GM12878 (cell line): ENCODE measurements around the gene MAGI2. TPM values are rescaled to one million over a fixed set of nuclear protein-coding genes. Genes with fewer than 3 reads are reported as not detected.

Experiments used
- ATAC-seq: fragments of 200-7000 bp; cut with Tn5 transposase; 3 replicates; pipeline ENCODE4 v1.9.1; 2020; ENCODE audit warnings: mild to moderate bottlenecking, moderate library complexity
- BruUV-seq: library from RNA; stranded (reverse); fragments of 400-500 nt; replicated peaks from 2 replicates; lab custom pipeline; 2021; lab: Mats Ljungman, UMichigan
- CTCF ChIA-PET: fragments of 300-600 bp; sonication (Branson Sonifier 250); formaldehyde crosslinking; extraction: SDS; loops from one replicate; lab custom pipeline; 2021; ENCODE audit warnings: inconsistent platforms; lab: Yijun Ruan, JAX
- POLR2A ChIA-PET: fragments of 350-600 bp; formaldehyde crosslinking; extraction: SDS; loops from one replicate; lab custom pipeline; 2021; ENCODE audit warnings: inconsistent platforms; lab: Charles Lee
- RAD21 ChIA-PET: fragments of 300-600 bp; sonication (Branson Sonifier 250); formaldehyde crosslinking; loops from one replicate; lab custom pipeline; 2023; ENCODE audit warnings: antibody characterized with exemption; ENCODE audit not compliant: unreplicated experiment; lab: Charles Lee
- SMC1A ChIA-PET: fragments of 300-600 bp; sonication (Branson Sonifier 250); formaldehyde crosslinking; loops from one replicate; lab custom pipeline; 2023; ENCODE audit not compliant: unreplicated experiment, uncharacterized antibody; lab: Charles Lee
- DNase-seq: peaks from one replicate; pipeline ENCODE4 v3.0.0-alpha.2; 2011; ENCODE audit warnings: low read depth, low spot score
- FAIRE-seq: peaks from 3 replicates; lab custom pipeline; 2011; peaks lifted over from hg19 to GRCh38; lab: Jason Lieb, UNC
- H2AFZ ChIP-seq: 2 replicates; pipeline ENCODE4 v1.6.0; 2011; ENCODE audit warnings: low read depth, low read length, control low read depth; ENCODE audit not compliant: control insufficient read depth
- H3K27ac ChIP-seq: 2 replicates; pipeline ENCODE4 v1.5.1; 2011; ENCODE audit warnings: control low read depth; ENCODE audit not compliant: control insufficient read depth, insufficient read depth
- H3K27me3 ChIP-seq, 2 experiments: replicated peaks in 1 of 2; 2 replicates each; pipeline versions ENCODE4 v1.6.0 to v1.6.1; 2011; ENCODE audit warnings: low read length in 1 of 2; ENCODE audit not compliant: control insufficient read depth in 2 of 2, insufficient read depth in 2 of 2
- H3K36me3 ChIP-seq, 2 experiments: 2 replicates each; pipeline ENCODE4 v1.5.1; 2011; ENCODE audit warnings: low read length in 1 of 2; ENCODE audit not compliant: control insufficient read depth in 2 of 2, insufficient read depth in 2 of 2
- H3K4me1 ChIP-seq: 2 replicates; pipeline ENCODE4 v1.6.1; 2011; ENCODE audit warnings: mild to moderate bottlenecking, low read length, moderate library complexity, mixed read lengths; ENCODE audit not compliant: control insufficient read depth, insufficient read depth
- H3K4me2 ChIP-seq: 2 replicates; pipeline ENCODE4 v1.6.0; 2011; ENCODE audit warnings: control low read depth; ENCODE audit not compliant: control insufficient read depth, insufficient read depth
- H3K4me3 ChIP-seq: fragments of 200-600 bp; sonication (generic); 2 replicates; pipeline ENCODE4 v1.5.1; 2016
- H3K79me2 ChIP-seq: 2 replicates; pipeline ENCODE4 v1.6.0; 2011; ENCODE audit warnings: low read length; ENCODE audit not compliant: control insufficient read depth, insufficient read depth
- H3K9ac ChIP-seq: 2 replicates; pipeline ENCODE4 v1.8.0; 2011; ENCODE audit warnings: low read length, control low read depth, mixed read lengths; ENCODE audit not compliant: control insufficient read depth, insufficient read depth
- H3K9me3 ChIP-seq: replicated peaks from 3 replicates; pipeline ENCODE4 v1.5.1; 2011; ENCODE audit warnings: mild to moderate bottlenecking, low read length; ENCODE audit not compliant: control insufficient read depth, insufficient read depth
- H4K20me1 ChIP-seq: 2 replicates; pipeline ENCODE4 v1.6.0; 2011; ENCODE audit not compliant: control insufficient read depth, insufficient read depth
- E4F1 ChIP-seq: fragments of 450-650 bp; IDR thresholded peaks from 2 replicates; pipeline ENCODE4 v1.6.1; 2018; ENCODE audit warnings: borderline replicate concordance, mild to moderate bottlenecking; ENCODE audit not compliant: partially characterized antibody
- GABPA ChIP-seq: IDR thresholded peaks from 2 replicates; pipeline ENCODE4 v1.6.1; 2014; ENCODE audit warnings: antibody characterized with exemption, low read depth, mild to moderate bottlenecking, inconsistent platforms
- HDAC6 ChIP-seq: fragments of 200-600 bp; sonication (generic); IDR thresholded peaks from one replicate; pipeline ENCODE4 v1.8.0; 2017; ENCODE audit warnings: antibody characterized with exemption; ENCODE audit not compliant: unreplicated experiment
- MEF2B ChIP-seq: fragments of 450-650 bp; IDR thresholded peaks from 2 replicates; pipeline ENCODE4 v1.6.1; 2018; ENCODE audit warnings: mild to moderate bottlenecking, moderate library complexity; ENCODE audit not compliant: partially characterized antibody, poor library complexity, severe bottlenecking
- NRF1 ChIP-seq: conservative IDR thresholded peaks from 2 replicates; pipeline ENCODE4 v1.6.1; 2011; ENCODE audit warnings: mild to moderate bottlenecking, low read depth, low read length, improper control_type of control experiment
- PKNOX1 ChIP-seq: fragments of 450-650 bp; IDR thresholded peaks from 2 replicates; pipeline ENCODE4 v1.6.1; 2016; ENCODE audit warnings: mild to moderate bottlenecking
- PRDM15 ChIP-seq: fragments of 450-650 bp; formaldehyde crosslinking; IDR thresholded peaks from 2 replicates; pipeline ENCODE4 v1.4.0; 2020; ENCODE audit warnings: mild to moderate bottlenecking, moderate library complexity
- RELB ChIP-seq: fragments of 450-650 bp; IDR thresholded peaks from 2 replicates; pipeline ENCODE4 v1.6.1; 2017; ENCODE audit warnings: low read depth, mild to moderate bottlenecking, moderate library complexity
- TARDBP ChIP-seq: IDR thresholded peaks from 2 replicates; pipeline ENCODE4 v1.6.1; 2016; ENCODE audit warnings: borderline replicate concordance
- TCF12 ChIP-seq: IDR thresholded peaks from 2 replicates; pipeline ENCODE4 v1.6.1; 2011; ENCODE audit warnings: low read depth, mild to moderate bottlenecking, low read length
- in situ Hi-C: fragments of 300-500 bp; cut with MboI; formaldehyde crosslinking; loops from 9 replicates; pipeline ENCODE4 v1.14.3; 2018; ENCODE audit warnings: mixed read lengths
- intact Hi-C: fragments of 100-400 bp; cut with micrococcal nuclease; formaldehyde crosslinking; loops from one replicate; pipeline ENCODE4 v1.14.2; 2022; ENCODE audit not compliant: unreplicated experiment
- polyA plus RNA-seq, 11 experiments: library from polyadenylated mRNA; depleted of rRNA in 4 of 11; unstranded in 6 of 11; stranded (reverse) in 5 of 11; fragments of >200 nt; fragmentation: Nextera tagmentation in 4 of 11; fragmentation: Illumina TruSeq in 1 of 11; extraction: Ambion mirVana in 4 of 11; extraction: Trizol in 1 of 11; gene quantifications; 1 replicate in 1 of 11; 2 replicates in 10 of 11; pipeline versions ENCODE4 v1.2.1 to v1.2.3, GENCODE V29; 2011 to 2016; ENCODE audit warnings: inconsistent platforms in 2 of 11, missing spikeins in 2 of 11, low read depth in 1 of 11
- total RNA-seq, 4 experiments: library from RNA; depleted of rRNA in 3 of 4; stranded (reverse); fragments of >200 nt in 3 of 4; fragmentation: Illumina TruSeq in 1 of 4; extraction: Trizol in 1 of 4; gene quantifications; 2 replicates each; pipeline versions ENCODE4 v1.2.1 to v1.2.3, GENCODE V29; 2013 to 2021
- TF ChIP-seq, protein P1 (sequence below): fragments of 450-650 bp; IDR thresholded peaks from 2 replicates; pipeline ENCODE4 v1.6.1; 2016; ENCODE audit warnings: mild to moderate bottlenecking

The MAGI2 gene
- total and polyA plus RNA-seq, 10 of the 15 experiments (the other 5 are each of a cell fraction or from before 2014, with no cell fraction given) = 0.01 to 0.31 (median 0.05) TPM; not detected in 2

DNA sequence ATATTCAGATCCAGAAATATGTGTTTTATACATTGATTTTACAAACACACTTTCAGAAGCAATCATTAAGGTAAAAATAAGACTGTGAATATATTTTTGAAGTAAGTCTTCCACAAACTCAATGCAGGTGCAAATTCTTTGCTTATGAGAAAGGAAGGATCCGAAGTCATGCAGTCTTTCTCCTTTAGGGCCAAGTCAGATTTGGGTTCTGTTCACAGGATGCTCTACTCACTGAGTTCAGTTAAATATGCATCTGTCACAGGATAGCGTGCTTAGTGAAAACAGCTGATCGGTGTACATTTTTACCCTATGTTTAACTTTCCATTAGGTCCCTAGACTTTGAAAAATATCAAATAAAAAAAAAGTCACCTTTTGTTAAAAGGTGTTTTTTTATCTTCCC, 1046.4 kb downstream of the MAGI2 start (continued):
- TF ChIP-seq RELB (no peak), GABPA (no peak), E4F1 (no peak), TARDBP (no peak)
- TF ChIP-seq, protein P1, sequence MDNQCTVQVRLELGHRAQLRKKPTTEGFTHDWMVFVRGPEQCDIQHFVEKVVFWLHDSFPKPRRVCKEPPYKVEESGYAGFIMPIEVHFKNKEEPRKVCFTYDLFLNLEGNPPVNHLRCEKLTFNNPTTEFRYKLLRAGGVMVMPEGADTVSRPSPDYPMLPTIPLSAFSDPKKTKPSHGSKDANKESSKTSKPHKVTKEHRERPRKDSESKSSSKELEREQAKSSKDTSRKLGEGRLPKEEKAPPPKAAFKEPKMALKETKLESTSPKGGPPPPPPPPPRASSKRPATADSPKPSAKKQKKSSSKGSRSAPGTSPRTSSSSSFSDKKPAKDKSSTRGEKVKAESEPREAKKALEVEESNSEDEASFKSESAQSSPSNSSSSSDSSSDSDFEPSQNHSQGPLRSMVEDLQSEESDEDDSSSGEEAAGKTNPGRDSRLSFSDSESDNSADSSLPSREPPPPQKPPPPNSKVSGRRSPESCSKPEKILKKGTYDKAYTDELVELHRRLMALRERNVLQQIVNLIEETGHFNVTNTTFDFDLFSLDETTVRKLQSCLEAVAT = no peak

GRCh38 chr7:78406531-78406930, 1046.9 kb downstream of the MAGI2 start:
- no peak for ATAC-seq
- Histone ChIP-seq H3K4me2 (no peak overlapping the region), H3K9ac (no peak overlapping the region), H3K9me3 (no peaks in the 10 kb centered on the region), H3K27me3 (no peaks in the 10 kb centered on the region), H3K4me1 (no peaks in the 10 kb centered on the region), H4K20me1 (no peaks in the 10 kb centered on the region), H3K36me3 (no peaks in the 10 kb centered on the region), H2AFZ (no peak overlapping the region), H3K4me3 (no peak overlapping the region), H3K79me2 (no peaks in the 10 kb centered on the region), H3K27ac (no peak overlapping the region)
- FAIRE-seq = no peak
- CTCF ChIA-PET = interaction anchor here (0.6 kb wide), 1 partner anchor 789 kb away, joined by 4 read pairs; no protein-coding TSS in a partner anchor
- POLR2A ChIA-PET = no interaction called here
- intact Hi-C loops (no loop called here), in situ Hi-C loops (no loop called here)
- BruUV-seq = no TSS peak
- no peak for DNase-seq
- SMC1A ChIA-PET = no interaction called here
- RAD21 ChIA-PET = no interaction called here
- TF ChIP-seq PRDM15 (CRISPR knock-in tag) (no peak), PKNOX1 (no peak), NRF1 (no peak), MEF2B (no peak), TCF12 (no peak), HDAC6 (no peak)
